NB4 (cell line): ENCODE data around the gene TBX2.

ENCODE experiments used
- DNase-seq: peaks from one replicate; pipeline ENCODE4 v3.0.0; 2010; ENCODE audit warnings: low read depth
- H3K4me3 ChIP-seq: one replicate; pipeline ENCODE4 v1.5.1; 2011; ENCODE audit warnings: mild to moderate bottlenecking, low read depth, low read length, moderate library complexity
- MYC ChIP-seq: IDR thresholded peaks from 2 replicates; pipeline ENCODE4 v1.6.1; 2011; ENCODE audit warnings: low read depth, low read length
- POLR2A ChIP-seq: IDR thresholded peaks from 2 replicates; pipeline ENCODE4 v1.6.1; 2011; ENCODE audit warnings: mild to moderate bottlenecking; ENCODE audit not compliant: insufficient read length; ENCODE audit errors: extremely low read depth
- TF ChIP-seq, protein P1 (sequence below): IDR thresholded peaks from 2 replicates; pipeline ENCODE4 v1.6.1; 2011; ENCODE audit warnings: low read depth, low read length
- TF ChIP-seq, protein P2 (sequence below): IDR thresholded peaks from one replicate; pipeline ENCODE4 v1.5.1; 2012; ENCODE audit warnings: low read depth, low read length

TBX2 gene

DNA sequence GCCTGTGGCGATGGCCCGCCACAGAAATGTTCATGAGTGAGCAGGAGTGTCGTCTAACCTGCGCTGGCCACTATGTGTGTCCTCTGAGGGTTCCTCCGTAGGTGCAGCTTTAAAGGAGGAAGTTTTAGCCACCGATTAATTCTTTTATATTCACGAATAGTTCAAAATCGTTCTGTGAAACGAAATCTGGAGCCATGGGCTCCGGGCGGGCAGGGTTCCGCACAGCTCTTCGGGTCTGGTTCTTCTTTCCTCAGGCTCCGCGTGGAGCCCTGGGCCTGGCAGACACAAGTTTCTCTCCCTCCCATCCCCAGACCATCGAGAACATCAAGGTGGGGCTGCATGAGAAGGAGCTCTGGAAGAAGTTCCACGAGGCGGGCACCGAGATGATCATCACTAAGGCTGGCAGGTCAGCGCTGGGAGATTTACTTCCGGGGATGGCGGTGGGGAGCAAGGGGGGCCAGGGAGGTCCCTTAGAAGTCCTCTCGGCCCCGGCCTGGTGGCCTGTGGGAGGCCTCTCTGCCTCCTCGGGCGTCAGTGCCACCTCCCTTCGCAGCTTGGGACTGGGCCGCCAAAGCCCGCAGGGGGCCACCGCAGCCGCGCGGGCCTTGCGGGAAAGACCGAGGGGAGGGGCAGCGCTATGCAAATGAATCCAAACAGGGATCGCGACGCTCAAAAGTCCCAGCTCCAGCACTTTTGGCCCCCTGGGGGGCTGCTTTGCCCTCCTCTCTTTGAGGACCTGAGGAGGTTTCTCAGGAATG, 57.8 kb downstream of the TBX2 start:
- no peak for DNase-seq
- TF ChIP-seq, protein P1, sequence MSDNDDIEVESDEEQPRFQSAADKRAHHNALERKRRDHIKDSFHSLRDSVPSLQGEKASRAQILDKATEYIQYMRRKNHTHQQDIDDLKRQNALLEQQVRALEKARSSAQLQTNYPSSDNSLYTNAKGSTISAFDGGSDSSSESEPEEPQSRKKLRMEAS: no peak
- TF ChIP-seq, protein P2, sequence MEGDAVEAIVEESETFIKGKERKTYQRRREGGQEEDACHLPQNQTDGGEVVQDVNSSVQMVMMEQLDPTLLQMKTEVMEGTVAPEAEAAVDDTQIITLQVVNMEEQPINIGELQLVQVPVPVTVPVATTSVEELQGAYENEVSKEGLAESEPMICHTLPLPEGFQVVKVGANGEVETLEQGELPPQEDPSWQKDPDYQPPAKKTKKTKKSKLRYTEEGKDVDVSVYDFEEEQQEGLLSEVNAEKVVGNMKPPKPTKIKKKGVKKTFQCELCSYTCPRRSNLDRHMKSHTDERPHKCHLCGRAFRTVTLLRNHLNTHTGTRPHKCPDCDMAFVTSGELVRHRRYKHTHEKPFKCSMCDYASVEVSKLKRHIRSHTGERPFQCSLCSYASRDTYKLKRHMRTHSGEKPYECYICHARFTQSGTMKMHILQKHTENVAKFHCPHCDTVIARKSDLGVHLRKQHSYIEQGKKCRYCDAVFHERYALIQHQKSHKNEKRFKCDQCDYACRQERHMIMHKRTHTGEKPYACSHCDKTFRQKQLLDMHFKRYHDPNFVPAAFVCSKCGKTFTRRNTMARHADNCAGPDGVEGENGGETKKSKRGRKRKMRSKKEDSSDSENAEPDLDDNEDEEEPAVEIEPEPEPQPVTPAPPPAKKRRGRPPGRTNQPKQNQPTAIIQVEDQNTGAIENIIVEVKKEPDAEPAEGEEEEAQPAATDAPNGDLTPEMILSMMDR: no peak
- TF ChIP-seq MYC (no peak), POLR2A (no peak)
- H3K4me3 ChIP-seq: no peak overlapping the region

DNA sequence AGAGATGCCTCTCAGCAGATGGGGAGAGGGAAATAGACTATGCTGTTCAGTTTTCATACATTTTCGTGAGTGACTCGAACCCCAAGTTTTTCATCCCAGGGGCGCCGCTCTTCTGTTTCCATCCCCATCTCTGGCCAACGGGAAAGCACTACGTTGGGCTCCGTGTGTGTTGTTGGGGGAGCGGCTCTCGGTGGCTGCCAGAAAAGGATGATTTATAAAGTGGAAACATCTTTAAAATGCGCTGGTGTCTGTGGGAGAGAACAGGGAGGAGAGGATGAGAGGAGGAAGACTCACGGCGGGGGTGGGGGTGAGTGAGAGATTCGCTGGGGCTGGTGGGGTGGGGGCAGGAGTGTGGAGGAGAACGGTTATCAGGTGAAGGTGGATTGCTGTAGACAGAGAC, 58.4 kb downstream of the TBX2 start:
- TF ChIP-seq, protein P2: no peak
- TF ChIP-seq MYC: no peak
- TF ChIP-seq, protein P1: no peak
- TF ChIP-seq POLR2A: no peak
- H3K4me3 ChIP-seq: no peak overlapping the region

GRCh38 chr17:61458421-61459141, 58.9 kb downstream of the TBX2 start:
- no peak overlapping the region for H3K4me3 ChIP-seq
- TF ChIP-seq MYC (no peak), POLR2A (no peak)
- TF ChIP-seq, protein P1: no peak
- TF ChIP-seq, protein P2: no peak
- DNase-seq: no peak

More for the DNA sequence above, 58.4 kb downstream of the TBX2 start:
- DNase-seq: no peak
